ENCODE data around the gene KIF3B. TPM values are rescaled to one million over a fixed set of nuclear protein-coding genes. Genes with fewer than 3 reads are reported as not detected.

The KIF3B gene
- total RNA-seq, 1 donor from 2014 or later = 20.1 TPM

DNA sequence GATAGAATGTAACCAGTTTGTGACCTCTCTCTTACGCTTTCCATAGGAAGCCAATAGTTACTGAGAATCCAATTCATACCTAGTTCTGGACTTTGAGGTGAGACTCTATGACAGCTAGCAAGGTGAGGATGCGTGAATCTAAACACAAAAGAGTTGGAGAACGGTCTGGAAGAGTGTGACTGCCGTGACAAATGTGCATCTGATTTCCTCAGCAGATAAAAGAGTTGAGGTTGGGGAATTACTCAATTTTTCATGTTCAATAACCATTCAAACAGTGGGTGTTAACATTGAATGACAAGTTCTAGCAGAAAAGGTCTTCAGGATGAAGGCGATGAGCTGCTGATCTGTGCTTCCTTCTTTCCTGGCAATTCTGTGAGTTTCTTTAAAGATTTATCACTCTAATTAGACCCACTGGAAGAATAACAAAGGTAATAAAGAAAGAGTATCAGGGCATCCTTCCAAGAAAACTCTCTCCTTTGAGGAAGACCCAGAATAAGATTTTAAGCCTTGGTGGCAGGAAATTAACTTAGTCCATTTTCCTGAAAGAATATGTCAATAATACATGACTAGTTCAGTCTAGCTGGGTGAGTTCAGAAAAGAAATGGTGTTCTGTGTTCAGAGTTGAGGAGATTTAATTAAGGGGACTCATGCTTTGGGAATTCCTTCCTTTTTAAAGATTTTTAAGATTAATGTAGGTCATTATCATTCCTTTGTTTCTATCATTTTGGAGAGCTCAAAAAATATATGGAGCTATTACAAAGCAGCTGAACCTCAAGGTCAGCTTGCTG lies 24.5 kb downstream of the KIF3B start:
- peak in 1 of 2 donors; percentile 1 for DNase-seq (ENCODE audit: low spot score in 2 of 2)
- no peaks in the 10 kb centered on the region for H3K27me3 ChIP-seq
- H3K27ac ChIP-seq = no peak overlapping the region
- H3K9me3 ChIP-seq = no peaks in the 10 kb centered on the region
- H3K4me1 ChIP-seq = no peaks in the 10 kb centered on the region
- intact Hi-C loops (cut with DNase I) = no loop called here
- H3K4me3 ChIP-seq = no peak overlapping the region
- H3K36me3 ChIP-seq = no peaks in the 10 kb centered on the region
- TF ChIP-seq, protein P1, sequence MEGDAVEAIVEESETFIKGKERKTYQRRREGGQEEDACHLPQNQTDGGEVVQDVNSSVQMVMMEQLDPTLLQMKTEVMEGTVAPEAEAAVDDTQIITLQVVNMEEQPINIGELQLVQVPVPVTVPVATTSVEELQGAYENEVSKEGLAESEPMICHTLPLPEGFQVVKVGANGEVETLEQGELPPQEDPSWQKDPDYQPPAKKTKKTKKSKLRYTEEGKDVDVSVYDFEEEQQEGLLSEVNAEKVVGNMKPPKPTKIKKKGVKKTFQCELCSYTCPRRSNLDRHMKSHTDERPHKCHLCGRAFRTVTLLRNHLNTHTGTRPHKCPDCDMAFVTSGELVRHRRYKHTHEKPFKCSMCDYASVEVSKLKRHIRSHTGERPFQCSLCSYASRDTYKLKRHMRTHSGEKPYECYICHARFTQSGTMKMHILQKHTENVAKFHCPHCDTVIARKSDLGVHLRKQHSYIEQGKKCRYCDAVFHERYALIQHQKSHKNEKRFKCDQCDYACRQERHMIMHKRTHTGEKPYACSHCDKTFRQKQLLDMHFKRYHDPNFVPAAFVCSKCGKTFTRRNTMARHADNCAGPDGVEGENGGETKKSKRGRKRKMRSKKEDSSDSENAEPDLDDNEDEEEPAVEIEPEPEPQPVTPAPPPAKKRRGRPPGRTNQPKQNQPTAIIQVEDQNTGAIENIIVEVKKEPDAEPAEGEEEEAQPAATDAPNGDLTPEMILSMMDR (IDR thresholded peaks at IDR 0.05) = no peak

DNA sequence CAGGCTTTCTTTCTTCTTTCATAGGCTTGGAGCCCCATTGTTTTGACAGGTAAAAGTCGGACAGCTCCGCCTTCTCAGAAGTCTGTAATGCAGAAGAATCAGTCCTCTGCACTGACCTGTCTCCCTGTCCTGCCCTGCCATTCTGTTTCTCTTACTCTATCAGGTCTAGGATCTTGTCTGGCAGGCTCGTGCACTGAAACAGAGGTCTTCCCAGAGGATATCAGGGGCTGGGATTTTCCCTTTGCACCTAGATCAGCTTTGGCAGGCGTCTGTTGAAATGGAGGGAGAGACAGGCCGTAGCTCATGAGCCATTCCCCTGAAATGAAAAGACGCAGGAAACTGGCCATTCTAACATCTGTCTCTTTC lies 25.0 kb downstream of the KIF3B start:
- intact Hi-C loops (cut with DNase I) = no loop called here
- DNase-seq (ENCODE audit: low spot score in 2 of 2) = peak in 1 of 2 donors; percentile 41
- no peak overlapping the region for H3K4me3 ChIP-seq
- H3K36me3 ChIP-seq = no peaks in the 10 kb centered on the region
- TF ChIP-seq, protein P1 (IDR thresholded peaks at IDR 0.05) = no peak
- H3K27ac ChIP-seq = no peak overlapping the region
- no peaks in the 10 kb centered on the region for H3K4me1 ChIP-seq
- H3K9me3 ChIP-seq = no peaks in the 10 kb centered on the region
- no peaks in the 10 kb centered on the region for H3K27me3 ChIP-seq

DNA sequence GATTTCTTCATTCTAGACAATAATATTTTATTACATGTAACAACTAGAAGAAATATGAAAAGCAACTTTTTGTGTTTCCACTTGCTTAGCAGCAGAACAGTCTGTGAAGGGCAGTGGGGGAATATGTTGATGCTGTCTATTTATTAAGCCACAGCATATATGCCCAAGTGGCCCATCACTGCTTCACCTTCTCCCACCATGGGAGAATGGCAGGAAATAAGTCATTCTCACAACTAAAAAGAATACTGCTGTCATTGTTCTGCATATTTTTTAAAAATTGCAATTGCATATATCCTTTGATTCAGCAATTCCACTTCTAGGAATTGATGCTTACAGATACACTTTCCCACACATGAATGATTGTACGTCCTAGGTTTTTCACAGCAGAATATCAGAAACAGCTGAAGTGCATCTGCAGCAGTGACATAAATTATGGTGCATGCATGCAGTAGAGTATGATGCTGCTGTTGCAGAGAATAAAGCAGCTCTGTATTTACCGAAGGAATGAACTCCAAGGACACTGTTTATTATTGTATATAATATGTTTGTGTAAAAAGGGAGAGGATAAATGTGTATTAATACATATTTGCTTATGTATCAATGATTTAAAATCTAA lies 26.8 kb downstream of the KIF3B start:
- peak in 1 of 2 donors; percentile 4 for DNase-seq (ENCODE audit: low spot score in 2 of 2)
- no peaks in the 10 kb centered on the region for H3K4me1 ChIP-seq
- H3K9me3 ChIP-seq = no peaks in the 10 kb centered on the region
- no peaks in the 10 kb centered on the region for H3K36me3 ChIP-seq
- H3K27ac ChIP-seq = no peak overlapping the region
- intact Hi-C loops (cut with DNase I) = no loop called here
- H3K27me3 ChIP-seq = no peaks in the 10 kb centered on the region
- TF ChIP-seq, protein P1 (IDR thresholded peaks at IDR 0.05) = no peak
- no peak overlapping the region for H3K4me3 ChIP-seq

DNA sequence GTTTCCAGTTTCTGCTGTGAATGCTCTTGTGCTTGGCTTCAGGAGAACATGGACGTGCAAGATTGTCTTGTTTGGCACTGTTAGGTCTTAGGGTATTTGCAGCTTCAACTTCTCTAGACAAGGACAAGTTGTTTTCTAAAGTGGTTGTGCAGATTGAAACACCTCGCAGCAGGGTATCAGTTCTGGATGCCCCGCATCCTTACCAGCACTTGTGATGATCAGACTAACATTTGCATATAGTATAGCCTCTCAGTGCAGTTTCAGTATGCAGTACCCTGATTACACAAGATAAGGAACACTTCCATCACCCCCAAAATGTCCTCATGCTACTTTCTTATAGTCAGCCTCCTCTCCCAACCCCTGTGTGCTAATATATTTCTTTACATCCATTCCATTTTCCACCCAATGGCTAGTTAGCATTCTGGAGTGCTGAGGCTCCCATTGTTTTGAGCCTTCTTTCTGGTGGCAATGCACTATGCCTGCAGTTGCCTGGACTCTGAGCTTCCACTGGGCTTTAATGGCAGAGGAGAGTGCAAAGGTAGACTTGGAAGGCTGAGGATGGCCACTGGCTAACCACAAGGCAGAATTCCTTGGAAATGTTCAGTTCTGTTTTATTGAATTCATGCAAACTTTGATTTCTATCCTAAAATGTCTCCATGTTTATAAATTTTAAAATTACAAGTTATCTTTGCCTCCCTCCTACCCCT lies 35.4 kb downstream of the KIF3B start:
- TF ChIP-seq, protein P1 (IDR thresholded peaks at IDR 0.05) = no peak
- Histone ChIP-seq H3K9me3 (no peaks in the 10 kb centered on the region), H3K4me1 (no peaks in the 10 kb centered on the region), H3K27me3 (no peaks in the 10 kb centered on the region), H3K27ac (no peak overlapping the region), H3K36me3 (peaks cover 19 to 36% of the 10 kb centered on the region in 2 donors), H3K4me3 (no peak overlapping the region)
- intact Hi-C loops (cut with DNase I) = no loop called here
- no peak for DNase-seq (ENCODE audit: low spot score in 2 of 2)

DNA sequence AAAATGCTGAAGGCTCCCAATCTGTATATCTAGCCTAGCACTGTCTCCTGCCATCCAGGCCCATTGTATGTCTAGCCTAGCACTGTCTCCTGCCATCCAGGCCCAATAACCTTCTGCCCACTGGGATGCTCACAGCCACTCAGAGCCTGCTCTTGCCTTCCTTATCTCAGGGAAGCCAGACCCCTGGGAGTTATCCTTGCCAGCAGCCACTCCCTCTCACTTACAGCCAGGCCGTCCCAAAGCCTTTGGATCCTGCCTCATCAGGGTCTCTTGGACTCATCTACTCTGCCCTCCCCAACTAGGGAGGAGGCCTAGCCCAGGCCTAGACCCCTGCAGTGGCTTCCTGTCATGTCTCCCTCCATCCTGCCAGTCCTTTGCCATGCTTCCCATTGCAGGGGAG lies 37.3 kb downstream of the KIF3B start:
- TF ChIP-seq, protein P1 (IDR thresholded peaks at IDR 0.05) = no peak
- no peak overlapping the region for H3K27ac ChIP-seq
- intact Hi-C loops (cut with DNase I) = no loop called here
- peaks cover 15 to 31% of the 10 kb centered on the region in 2 donors for H3K36me3 ChIP-seq
- no peak for DNase-seq (ENCODE audit: low spot score in 2 of 2)
- no peaks in the 10 kb centered on the region for H3K9me3 ChIP-seq
- no peaks in the 10 kb centered on the region for H3K27me3 ChIP-seq
- H3K4me3 ChIP-seq = no peak overlapping the region
- H3K4me1 ChIP-seq = no peaks in the 10 kb centered on the region
